NCI-H1436 treated with DMSO at 0.1 percent for 48 hours (cell line): ENCODE results near the gene AKIP1.

Source experiments
- DNase-seq: peaks from one replicate; lab custom pipeline; 2025; lab: John Stamatoyannopoulos, UW

The AKIP1 gene

DNA sequence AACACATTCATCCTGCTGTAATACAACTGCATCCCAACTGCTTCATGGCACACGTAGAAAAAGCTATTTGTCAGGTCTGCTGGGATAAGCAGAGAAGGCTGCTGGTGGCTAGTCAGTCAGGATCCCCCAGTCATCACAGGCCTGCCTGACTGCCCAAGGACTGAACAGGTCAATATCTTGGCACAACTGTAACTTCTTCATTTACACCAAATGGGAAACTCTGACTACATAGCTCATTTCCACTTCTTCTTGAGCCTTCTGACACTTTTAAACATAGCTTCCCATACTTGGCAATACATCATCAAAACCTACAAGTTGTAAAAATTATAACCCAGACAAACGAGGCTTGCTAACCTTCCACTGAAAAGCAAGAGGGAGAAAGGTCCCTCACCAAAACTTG is 50.4 kb downstream of the AKIP1 start:
- no peak for DNase-seq

DNA sequence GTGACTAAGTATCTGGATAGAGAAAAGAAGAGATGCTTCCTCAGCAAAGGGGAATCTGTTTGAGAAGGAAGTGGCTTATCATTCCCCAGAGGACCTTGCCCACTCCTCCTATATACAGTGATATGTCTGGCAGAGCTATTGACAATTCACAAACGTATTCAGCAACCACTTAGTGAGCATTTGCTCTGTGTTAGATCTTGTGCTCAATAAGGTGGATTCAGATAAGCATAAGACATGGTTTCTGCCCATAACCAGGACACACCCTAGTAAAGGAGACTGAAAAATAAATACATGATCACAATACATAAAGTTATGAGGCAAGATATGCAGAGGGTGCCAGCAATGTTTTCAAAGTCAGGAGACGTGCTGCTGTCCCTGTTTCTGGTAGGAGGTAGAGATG is 51.9 kb downstream of the AKIP1 start:
- DNase-seq = no peak

DNA sequence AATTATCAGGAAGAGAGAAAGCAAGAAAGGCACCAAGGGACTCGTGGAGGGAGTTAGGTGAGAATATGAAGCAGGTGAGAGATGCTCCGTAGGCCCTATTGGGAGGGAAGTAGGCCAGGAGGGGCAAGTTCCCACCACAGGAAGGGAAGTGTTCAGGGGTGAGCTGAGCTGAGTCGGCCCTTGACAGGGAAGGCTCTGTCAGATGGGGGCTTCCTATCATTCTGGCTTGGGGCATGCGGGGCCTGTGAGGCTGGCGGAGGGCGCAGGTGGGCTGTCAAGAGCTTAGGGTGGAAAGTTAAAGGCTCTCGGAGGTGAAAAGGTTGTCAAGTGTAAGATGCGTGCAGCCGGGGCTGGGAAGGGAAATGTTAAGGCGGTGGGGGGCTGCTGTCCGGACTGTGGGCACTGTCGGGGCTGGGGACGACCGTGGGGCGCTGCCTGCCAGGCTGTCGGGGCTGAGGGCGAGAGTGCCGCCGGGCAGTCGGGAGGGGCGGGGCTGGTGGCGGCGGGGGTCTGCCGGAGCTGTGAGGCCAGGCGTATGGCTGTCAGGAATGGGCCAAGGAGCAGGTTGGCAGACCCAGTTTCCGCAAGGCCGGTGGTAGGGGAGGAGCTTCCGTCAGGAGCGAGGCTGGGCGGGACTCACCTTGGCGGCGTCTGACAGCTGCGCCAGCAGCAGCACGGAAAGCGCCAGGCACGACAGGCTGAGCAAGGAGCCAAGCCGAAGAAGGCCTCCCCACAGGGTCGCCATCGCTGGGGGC is 52.8 kb downstream of the AKIP1 start:
- peak; percentile 4 for DNase-seq

DNA sequence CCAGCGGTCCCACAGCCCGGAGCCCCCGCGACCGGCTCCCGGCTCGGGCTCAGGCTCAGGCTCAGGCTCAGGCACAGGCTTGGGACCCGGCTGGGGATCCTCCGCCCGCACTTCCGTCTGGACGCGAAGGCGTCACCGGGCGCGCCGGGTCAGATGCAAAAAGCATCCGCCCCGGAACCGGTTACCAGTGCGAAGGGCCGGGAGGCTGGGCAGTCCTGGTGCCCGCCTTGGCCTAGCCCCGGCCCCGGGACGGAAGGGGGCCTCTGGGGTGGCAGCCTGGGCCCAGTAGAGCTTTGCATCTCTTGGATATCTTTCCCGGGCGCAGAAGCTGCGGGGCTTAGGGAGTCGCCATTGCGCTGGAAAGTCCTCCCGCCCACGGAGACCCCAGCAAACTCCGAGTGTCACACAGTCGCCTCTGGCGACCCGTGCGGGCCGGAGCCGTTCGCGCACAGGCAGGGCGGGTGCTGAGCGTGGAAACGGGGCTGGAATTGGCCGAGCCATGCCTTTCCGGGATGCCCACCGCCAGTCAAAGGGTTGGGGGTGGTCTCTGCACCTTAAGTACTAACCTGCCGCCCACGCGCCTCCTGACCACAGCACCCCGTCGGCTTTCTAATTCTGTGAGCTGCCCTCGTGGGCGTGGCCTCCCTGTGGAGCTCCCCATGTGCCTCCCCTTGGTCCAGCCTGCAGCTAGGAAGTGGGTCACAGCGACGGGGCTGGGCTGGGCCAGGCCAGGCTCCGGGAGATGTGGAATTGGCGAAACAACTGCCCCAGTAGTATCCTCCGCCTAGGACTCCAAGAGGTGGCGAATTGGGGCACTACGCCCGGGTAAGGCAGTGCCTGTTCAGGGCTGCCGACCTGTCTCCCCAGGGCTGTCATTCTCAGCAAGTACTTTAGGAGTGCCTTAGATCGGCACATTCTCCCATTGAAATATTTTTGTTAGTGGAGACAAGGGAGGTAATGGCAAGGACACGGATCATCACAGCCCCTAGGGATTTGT is 53.6 kb downstream of the AKIP1 start, which contains the start of gene TMEM9B:
TSS of gene TMEM9B (minus strand) at position 119 of the 997 bp plus-strand sequence. CDS start 129 bp downstream, outside the sequence.
- peak; percentile 4 for DNase-seq

DNA sequence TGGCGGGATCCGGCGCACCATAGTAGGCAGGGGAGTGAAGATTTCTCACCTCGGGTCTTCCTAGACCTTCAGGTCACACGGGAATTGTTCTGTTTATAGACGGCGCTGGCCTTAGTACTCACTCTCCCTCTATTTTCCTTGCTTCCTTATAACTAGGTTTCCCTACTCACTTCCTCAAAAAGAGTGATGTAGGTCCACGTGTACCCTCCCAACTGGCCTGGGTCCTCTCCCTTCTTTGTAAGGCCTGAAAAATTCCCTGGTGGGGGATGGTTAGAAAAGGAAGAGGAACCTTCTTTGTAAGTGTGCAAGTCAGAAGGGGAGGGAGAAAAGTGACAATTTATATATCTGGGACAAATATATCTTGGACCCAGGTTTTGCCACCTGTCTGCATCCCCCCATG is 56.2 kb downstream of the AKIP1 start:
- DNase-seq = no peak
